HepG2 (cell line): Measurements from ENCODE around the gene THOP1. TPM values are rescaled to one million over a fixed set of nuclear protein-coding genes. Genes with fewer than 3 reads are reported as not detected.

Source experiments
- AHR ChIP-seq: IDR thresholded peaks from 2 replicates; pipeline ENCODE4 v1.6.1; 2018; ENCODE audit warnings: missing genetic modification reagents, missing compliant biosample characterization
- ISL2 ChIP-seq: sonication (generic); formaldehyde crosslinking; IDR thresholded peaks from 2 replicates; pipeline ENCODE4 v1.5.0; 2020; ENCODE audit warnings: missing genetic modification reagents
- KLF6 ChIP-seq: IDR thresholded peaks from 2 replicates; pipeline ENCODE4 v1.8.0; 2016; ENCODE audit warnings: missing biosample characterization, missing genetic modification reagents
- MAF1 ChIP-seq: sonication (generic); formaldehyde crosslinking; IDR thresholded peaks from 2 replicates; pipeline ENCODE4 v1.5.0; 2020; ENCODE audit warnings: missing genetic modification reagents, borderline replicate concordance
- POLR2AphosphoS2 ChIP-seq: IDR thresholded peaks from 2 replicates; pipeline ENCODE4 v1.6.1; 2011; ENCODE audit warnings: low read depth, low read length, improper control_type of control experiment
- RARG ChIP-seq: sonication (generic); formaldehyde crosslinking; IDR thresholded peaks from 2 replicates; pipeline ENCODE4 v1.4.0; 2020; ENCODE audit warnings: low read depth, mild to moderate bottlenecking, missing genetic modification reagents
- RFXANK ChIP-seq: IDR thresholded peaks from 2 replicates; pipeline ENCODE4 v1.6.1; 2016
- TARDBP ChIP-seq: sonication (generic); formaldehyde crosslinking; IDR thresholded peaks from 2 replicates; pipeline ENCODE4 v1.8.0; 2022; ENCODE audit warnings: mild to moderate bottlenecking, missing genetic modification reagents
- TBX3 ChIP-seq: fragments of 450-650 bp; IDR thresholded peaks from 2 replicates; pipeline ENCODE4 v1.6.1; 2017; ENCODE audit warnings: antibody characterized with exemption, mild to moderate bottlenecking, inconsistent platforms, borderline replicate concordance
- ZNF431 ChIP-seq: sonication (generic); formaldehyde crosslinking; IDR thresholded peaks from 2 replicates; pipeline ENCODE4 v1.9.0; 2022; ENCODE audit warnings: missing genetic modification reagents, low read depth, mild to moderate bottlenecking, borderline replicate concordance
- ZNF543 ChIP-seq: sonication (generic); formaldehyde crosslinking; IDR thresholded peaks from 2 replicates; pipeline ENCODE4 v1.4.0; 2020; ENCODE audit warnings: mild to moderate bottlenecking, missing genetic modification reagents
- ZNF557 ChIP-seq: sonication (generic); formaldehyde crosslinking; IDR thresholded peaks from 2 replicates; pipeline ENCODE4 v1.4.0; 2020; ENCODE audit warnings: missing genetic modification reagents
- polyA plus RNA-seq, 8 experiments: library from polyadenylated mRNA; depleted of rRNA in 3 of 8; stranded (reverse) in 7 of 8; unstranded in 1 of 8; fragments of >200 nt; fragmentation: Illumina TruSeq in 4 of 8; extraction: Trizol in 4 of 8; gene quantifications; 2 replicates each; pipeline versions ENCODE4 v1.2.1 to v1.2.3, GENCODE V29; 2011 to 2016; ENCODE audit warnings: low read depth in 4 of 8, missing spikeins in 1 of 8, mixed read lengths in 1 of 8; ENCODE audit not compliant: insufficient read depth in 1 of 8
- total RNA-seq, 5 experiments: library from RNA; depleted of rRNA; stranded (reverse); fragments of >200 nt; fragmentation: Illumina TruSeq; extraction: Trizol; gene quantifications; 2 replicates each; pipeline ENCODE4 v1.2.3, GENCODE V29; 2016; ENCODE audit warnings: low read depth in 1 of 5
- TF ChIP-seq, protein P1 (sequence below): sonication (generic); formaldehyde crosslinking; IDR thresholded peaks from 2 replicates; pipeline ENCODE4 v1.4.0; 2020; ENCODE audit warnings: missing genetic modification reagents
- TF ChIP-seq, protein P2 (sequence below): sonication (generic); IDR thresholded peaks from 2 replicates; pipeline ENCODE4 v1.6.1; 2016; ENCODE audit warnings: low read depth, borderline replicate concordance
- TF ChIP-seq, protein P3 (sequence below): IDR thresholded peaks from 2 replicates; pipeline ENCODE4 v1.6.1; 2016; ENCODE audit warnings: mild to moderate bottlenecking, missing biosample characterization, missing genetic modification reagents
- TF ChIP-seq, protein P4 (sequence below): sonication (generic); formaldehyde crosslinking; IDR thresholded peaks from 2 replicates; pipeline ENCODE4 v1.4.0; 2020; ENCODE audit warnings: missing genetic modification reagents, borderline replicate concordance
- TF ChIP-seq, protein P5 (sequence below): sonication (generic); formaldehyde crosslinking; IDR thresholded peaks from 2 replicates; pipeline ENCODE4 v1.4.0; 2020; ENCODE audit warnings: missing genetic modification reagents; ENCODE audit errors: not compliant biosample characterization
- TF ChIP-seq, protein P6 (sequence below), 2 experiments: fragments of 450-650 bp in 1 of 2; sonication (generic) in 1 of 2; formaldehyde crosslinking; IDR thresholded peaks; 2 replicates each; pipeline versions ENCODE4 v1.5.0 to v1.8.0; 2020 to 2022; ENCODE audit warnings: mild to moderate bottlenecking in 1 of 2, missing genetic modification reagents in 1 of 2
- TF ChIP-seq, protein P7 (sequence below): sonication (generic); formaldehyde crosslinking; IDR thresholded peaks from 2 replicates; pipeline ENCODE4 v1.5.1; 2020; ENCODE audit warnings: mild to moderate bottlenecking, moderate library complexity, missing genetic modification reagents

Gene THOP1
- total and polyA plus RNA-seq, 2 of the 13 experiments (the other 11 are each of a cell fraction or from before 2014, with no cell fraction given), result 74.4 to 116 TPM

DNA sequence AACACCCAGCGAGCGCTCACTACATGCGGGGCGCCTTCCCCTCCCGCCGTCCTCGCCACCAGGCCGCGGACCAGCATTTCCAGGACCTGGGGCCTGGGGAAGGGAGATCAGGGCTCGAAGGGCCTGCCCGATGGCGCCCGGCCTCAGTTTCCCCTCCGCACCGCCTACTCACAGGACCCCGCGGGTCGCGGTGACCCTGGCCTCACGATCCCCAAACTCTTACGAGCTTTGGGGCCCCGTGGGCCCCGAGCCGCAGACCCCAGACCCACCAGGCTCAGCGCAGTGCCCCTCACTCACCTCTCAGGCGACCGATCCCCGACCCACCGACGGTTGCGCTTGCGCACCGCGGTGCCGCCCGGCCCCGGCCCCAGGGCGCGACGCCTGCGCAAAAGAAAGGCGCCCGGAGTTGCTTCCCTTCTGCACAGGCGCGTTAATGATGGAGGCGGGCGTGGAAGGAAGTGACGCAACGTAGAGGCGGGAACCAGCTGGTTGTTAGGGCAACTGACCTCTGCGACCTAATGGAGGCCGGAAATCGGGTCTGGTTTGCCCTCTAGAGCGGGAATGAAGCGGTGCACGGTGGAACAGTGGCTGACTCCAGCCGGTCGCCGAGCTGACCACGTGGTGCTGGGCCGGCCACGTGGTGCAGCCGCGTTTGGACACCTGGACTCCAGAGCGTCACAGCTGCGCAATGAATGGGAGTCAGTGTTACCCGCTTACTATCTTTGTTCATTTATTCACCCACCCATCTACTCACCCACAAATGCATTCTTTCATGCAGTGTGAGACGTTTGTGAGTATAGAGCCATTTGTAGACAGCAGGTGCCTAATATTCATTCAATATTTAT, 2.1 kb upstream of the THOP1 start, which contains the start of gene SGTA (continued):
- TF ChIP-seq, protein P1, sequence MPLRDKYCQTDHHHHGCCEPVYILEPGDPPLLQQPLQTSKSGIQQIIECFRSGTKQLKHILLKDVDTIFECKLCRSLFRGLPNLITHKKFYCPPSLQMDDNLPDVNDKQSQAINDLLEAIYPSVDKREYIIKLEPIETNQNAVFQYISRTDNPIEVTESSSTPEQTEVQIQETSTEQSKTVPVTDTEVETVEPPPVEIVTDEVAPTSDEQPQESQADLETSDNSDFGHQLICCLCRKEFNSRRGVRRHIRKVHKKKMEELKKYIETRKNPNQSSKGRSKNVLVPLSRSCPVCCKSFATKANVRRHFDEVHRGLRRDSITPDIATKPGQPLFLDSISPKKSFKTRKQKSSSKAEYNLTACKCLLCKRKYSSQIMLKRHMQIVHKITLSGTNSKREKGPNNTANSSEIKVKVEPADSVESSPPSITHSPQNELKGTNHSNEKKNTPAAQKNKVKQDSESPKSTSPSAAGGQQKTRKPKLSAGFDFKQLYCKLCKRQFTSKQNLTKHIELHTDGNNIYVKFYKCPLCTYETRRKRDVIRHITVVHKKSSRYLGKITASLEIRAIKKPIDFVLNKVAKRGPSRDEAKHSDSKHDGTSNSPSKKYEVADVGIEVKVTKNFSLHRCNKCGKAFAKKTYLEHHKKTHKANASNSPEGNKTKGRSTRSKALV, result peak; percentile 94; the same call in 1 of the 2 replicates
- TF ChIP-seq, protein P2, sequence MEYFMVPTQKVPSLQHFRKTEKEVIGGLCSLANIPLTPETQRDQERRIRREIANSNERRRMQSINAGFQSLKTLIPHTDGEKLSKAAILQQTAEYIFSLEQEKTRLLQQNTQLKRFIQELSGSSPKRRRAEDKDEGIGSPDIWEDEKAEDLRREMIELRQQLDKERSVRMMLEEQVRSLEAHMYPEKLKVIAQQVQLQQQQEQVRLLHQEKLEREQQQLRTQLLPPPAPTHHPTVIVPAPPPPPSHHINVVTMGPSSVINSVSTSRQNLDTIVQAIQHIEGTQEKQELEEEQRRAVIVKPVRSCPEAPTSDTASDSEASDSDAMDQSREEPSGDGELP, result peak; percentile 93
- TF ChIP-seq ISL2 (peak; percentile 80), ZNF543 (CRISPR knock-in tag) (peak; percentile 94), ZNF431 (CRISPR knock-in tag) (peak; percentile 81; the same call in 1 of the 2 replicates), TARDBP (CRISPR knock-in tag) (peak; percentile 67), MAF1 (peak; percentile 68; the same call in 1 of the 2 replicates), RARG (CRISPR knock-in tag) (no peak), TBX3 (0 out of 2 replicates have a peak, but pooled peaks have one; percentile 24), RFXANK (CRISPR knock-in tag) (0 out of 2 replicates have a peak, but pooled peaks have one; percentile 45), ZNF557 (CRISPR knock-in tag) (peak; percentile 98), KLF6 (peak; percentile 93), POLR2AphosphoS2 (no peak), AHR (peak; percentile 98)
- TF ChIP-seq, protein P3, sequence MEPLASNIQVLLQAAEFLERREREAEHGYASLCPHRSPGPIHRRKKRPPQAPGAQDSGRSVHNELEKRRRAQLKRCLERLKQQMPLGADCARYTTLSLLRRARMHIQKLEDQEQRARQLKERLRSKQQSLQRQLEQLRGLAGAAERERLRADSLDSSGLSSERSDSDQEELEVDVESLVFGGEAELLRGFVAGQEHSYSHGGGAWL (CRISPR knock-in tag), result peak; percentile 99
- TF ChIP-seq, protein P4, sequence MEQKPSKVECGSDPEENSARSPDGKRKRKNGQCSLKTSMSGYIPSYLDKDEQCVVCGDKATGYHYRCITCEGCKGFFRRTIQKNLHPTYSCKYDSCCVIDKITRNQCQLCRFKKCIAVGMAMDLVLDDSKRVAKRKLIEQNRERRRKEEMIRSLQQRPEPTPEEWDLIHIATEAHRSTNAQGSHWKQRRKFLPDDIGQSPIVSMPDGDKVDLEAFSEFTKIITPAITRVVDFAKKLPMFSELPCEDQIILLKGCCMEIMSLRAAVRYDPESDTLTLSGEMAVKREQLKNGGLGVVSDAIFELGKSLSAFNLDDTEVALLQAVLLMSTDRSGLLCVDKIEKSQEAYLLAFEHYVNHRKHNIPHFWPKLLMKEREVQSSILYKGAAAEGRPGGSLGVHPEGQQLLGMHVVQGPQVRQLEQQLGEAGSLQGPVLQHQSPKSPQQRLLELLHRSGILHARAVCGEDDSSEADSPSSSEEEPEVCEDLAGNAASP (CRISPR knock-in tag), result no peak
- TF ChIP-seq, protein P5, sequence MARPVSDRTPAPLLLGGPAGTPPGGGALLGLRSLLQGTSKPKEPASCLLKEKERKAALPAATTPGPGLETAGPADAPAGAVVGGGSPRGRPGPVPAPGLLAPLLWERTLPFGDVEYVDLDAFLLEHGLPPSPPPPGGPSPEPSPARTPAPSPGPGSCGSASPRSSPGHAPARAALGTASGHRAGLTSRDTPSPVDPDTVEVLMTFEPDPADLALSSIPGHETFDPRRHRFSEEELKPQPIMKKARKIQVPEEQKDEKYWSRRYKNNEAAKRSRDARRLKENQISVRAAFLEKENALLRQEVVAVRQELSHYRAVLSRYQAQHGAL (CRISPR knock-in tag), result peak; percentile 93
- TF ChIP-seq, protein P6, sequence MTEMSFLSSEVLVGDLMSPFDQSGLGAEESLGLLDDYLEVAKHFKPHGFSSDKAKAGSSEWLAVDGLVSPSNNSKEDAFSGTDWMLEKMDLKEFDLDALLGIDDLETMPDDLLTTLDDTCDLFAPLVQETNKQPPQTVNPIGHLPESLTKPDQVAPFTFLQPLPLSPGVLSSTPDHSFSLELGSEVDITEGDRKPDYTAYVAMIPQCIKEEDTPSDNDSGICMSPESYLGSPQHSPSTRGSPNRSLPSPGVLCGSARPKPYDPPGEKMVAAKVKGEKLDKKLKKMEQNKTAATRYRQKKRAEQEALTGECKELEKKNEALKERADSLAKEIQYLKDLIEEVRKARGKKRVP (CRISPR knock-in tag; IDR thresholded peaks at IDR 0.05), result peak in 1 of 2 experiments; percentile 88; a peak in 2 of 4 replicates
- TF ChIP-seq, protein P7, sequence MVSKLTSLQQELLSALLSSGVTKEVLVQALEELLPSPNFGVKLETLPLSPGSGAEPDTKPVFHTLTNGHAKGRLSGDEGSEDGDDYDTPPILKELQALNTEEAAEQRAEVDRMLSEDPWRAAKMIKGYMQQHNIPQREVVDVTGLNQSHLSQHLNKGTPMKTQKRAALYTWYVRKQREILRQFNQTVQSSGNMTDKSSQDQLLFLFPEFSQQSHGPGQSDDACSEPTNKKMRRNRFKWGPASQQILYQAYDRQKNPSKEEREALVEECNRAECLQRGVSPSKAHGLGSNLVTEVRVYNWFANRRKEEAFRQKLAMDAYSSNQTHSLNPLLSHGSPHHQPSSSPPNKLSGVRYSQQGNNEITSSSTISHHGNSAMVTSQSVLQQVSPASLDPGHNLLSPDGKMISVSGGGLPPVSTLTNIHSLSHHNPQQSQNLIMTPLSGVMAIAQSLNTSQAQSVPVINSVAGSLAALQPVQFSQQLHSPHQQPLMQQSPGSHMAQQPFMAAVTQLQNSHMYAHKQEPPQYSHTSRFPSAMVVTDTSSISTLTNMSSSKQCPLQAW (CRISPR knock-in tag), result peak; percentile 91
